NCI-H510A treated with DMSO at 0.1 percent for 48 hours (cell line): Measurements from ENCODE around the gene POTEF.
"Not testable (repeated sequence)": the region's sequence is repeated elsewhere in the genome, so short reads cannot be mapped to it uniquely, and the experiment has no call there.

Experiments
- DNase-seq: peaks from one replicate; lab custom pipeline; 2025; lab: John Stamatoyannopoulos, UW

POTEF gene

DNA sequence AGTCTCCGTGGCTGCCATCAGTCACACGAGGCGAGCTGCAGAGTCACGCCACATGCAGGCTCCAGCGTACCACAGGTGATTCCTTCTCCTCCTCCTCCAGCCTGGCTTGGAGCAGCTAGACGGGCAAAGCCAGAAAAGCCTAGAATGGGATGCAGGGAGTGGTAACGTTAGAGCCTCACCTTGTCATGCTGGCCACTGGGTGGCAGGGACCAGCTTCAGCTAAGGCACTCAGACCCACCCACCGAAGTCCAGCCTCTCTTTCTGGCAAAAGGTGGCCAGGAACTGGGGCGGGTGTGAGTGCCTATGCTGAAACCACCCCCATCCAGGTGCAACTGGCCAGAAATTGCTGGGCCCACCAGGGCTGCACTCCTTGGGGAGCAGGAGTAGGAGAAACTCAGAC lies 1.3 kb downstream of the POTEF start:
- not testable (repeated sequence) for DNase-seq

DNA sequence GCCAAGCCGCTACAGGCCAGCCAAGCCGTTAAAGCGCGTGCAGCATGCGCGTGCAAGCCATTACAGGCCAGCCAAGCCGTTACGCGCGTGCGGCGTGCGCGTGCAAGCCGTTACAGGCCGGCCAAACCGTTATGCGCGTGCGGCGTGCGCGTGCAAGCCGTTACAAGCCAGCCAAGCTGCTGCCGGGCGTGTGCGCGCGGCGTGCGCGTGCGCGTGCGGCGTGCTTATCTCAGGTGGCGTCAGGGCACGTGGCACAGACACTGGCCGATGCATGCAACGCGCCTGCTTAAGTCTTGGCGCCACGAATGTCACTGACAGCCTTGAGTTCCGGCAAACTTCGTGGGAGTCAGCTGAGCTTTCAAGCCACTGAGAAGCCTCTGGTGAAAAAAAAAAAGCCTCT lies 8.1 kb downstream of the POTEF start:
- DNase-seq = not testable (repeated sequence)

DNA sequence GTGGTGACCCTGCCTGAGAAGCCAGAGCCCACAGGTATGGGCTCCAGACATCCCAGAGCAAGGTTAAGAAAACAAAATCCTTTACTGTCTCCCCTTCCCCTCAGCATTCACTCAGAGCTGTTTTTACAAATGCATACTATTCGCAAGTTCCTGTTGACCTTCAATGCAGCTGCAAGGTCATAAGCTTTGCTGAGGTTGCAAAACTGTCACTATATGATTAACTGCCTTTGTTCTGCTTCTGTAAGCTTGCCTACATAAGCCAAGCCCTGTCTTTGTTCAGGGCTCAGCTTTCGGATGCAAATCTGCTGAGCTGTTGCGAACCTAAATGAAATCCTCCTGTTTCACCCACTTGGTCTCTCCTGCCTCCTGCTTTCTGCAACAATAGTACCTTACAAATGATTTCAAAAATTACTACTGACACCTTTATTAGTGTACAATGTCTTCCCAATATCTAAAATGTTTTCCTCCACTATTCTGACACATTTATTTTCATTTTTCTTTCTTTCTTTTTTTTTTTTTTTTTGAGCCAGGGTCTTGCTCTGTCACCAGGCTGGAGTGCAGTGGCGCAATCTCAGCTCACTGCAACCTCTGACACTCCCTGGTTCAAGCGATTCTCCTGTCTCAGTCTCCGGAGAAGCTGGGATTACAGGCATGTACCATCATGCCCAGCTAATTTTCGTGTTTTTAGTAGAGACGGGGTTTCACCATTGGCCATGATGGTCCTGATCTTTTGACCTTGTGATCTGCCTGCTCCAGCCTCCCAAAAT lies 26.2 kb downstream of the POTEF start:
- DNase-seq = not testable (repeated sequence)

DNA sequence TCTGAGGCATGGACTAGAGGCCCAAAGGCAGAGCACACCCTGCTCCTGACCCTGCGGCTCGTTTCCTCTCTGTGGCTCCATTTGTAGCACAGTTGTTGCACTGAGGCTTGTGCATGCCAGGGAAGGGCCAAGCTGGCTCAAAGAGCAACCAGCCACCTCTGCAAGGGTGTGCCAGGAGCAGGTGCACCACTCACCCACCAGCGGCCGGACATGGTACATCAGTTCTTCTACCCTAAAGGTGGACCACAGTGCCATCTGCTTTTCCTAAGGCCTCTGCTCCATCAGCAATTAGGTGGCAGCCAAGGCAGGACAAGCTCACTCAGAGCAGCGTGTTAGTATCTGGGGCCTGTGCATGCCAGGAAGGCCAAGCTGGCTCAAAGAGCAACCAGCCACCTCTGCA lies 66.4 kb downstream of the POTEF start:
- DNase-seq = not testable (repeated sequence)

DNA sequence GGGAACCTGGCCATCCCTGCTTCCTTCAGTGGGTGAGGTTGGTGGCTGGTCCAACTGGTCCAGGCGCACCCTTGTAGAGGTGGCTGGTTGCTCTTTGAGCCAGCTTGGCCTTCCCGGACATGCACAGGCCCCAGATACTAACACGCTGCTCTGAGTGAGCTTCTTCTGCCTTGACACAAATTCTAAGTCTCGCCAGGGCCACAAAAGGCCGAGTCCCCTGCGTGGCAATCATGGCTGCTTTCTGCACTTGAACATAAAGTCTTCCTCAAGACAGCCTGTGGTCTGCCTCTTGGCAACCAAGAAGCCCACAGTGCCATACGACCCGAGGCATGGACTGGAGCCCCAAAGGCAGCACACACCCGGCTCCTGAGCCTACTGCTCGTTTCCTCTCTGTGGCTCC lies 69.0 kb downstream of the POTEF start:
- not testable (repeated sequence) for DNase-seq

DNA sequence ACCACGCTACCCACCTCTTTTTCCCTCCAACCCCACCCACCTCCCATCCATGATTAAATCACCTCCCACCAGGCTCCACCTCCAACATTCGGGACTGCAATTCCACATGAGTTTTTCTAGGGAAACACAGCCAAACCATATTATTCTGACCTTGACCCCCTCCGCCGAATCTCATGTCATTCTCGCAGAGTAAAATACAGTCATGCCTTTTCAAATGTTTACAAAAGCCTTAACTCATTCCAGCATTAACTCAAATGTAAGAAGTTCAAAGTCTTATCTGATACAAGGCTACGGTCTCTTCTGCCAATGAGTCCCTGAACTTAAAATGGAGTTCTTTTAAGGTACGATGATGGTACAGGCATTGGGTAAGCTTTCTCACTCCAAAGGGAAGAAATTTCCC lies 72.7 kb downstream of the POTEF start:
- not testable (repeated sequence) for DNase-seq

DNA sequence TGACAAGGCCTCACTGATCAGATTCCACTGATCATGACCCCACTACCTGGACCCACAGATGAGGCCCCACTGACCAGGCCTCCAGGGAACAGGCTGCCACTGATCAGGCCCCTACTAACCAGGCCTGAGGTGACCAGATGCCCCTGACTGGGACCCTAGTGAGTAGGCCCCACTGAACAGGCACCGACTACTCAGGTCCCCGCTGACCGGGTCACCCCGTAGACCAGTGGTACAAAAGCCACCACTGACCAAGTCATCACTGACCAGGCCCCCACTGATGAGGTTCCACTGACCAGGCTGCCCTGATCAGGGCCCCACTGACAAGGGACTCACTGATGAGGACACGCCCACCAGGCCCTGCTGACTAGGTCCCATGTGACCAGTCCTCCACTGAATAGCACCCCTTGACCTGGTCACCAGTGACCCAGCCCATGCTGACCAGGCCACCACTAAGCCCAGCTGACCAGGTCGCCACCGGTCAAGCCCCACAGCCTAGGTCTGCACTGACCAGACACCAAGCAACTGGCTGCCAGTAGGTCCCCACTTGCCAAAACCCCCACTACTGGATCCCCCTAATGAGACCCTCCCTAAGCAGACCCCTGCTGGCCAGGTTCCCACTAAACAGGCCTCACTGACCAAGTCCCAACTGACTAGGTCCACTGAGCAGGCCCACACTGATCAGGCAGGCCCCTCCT lies 75.7 kb downstream of the POTEF start:
- not testable (repeated sequence) for DNase-seq

DNA sequence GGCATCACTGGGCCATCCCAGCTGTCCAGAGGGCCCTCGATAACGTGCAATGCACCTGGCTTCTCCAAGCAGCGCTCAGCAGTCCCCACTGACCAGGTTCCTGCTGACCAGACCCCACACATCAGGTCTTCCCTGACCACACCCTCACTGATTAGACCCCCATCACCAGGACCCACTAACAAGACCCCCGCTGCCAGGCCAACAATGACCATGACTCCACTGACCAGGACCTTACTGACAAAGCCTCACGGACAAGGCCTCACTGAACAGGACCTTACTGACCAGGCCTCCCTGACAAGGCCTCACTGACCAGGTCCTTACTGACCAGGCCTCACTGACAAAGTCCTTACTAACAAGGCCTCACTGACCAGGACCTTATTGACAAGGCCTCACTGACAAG lies 76.6 kb downstream of the POTEF start:
- DNase-seq = not testable (repeated sequence)

DNA sequence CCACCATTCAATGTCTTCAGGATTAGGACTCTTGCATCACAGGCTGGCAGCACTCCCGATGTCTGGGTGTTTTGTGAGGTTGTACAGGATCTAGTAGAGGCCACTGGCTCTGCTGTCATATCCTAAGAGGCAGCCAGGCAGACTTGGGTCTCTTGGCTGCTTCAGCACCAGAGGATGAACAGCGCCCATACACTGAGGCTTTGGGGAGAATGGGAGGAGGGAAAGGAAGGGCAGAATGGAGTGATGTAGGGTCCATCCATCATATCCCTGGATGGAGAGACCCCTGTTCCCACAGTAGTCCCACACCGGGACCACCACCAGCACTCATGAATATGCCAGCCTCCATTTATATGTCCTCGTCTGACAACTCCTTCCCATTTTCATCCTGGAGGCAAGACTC lies 80.6 kb downstream of the POTEF start:
- DNase-seq = not testable (repeated sequence)

DNA sequence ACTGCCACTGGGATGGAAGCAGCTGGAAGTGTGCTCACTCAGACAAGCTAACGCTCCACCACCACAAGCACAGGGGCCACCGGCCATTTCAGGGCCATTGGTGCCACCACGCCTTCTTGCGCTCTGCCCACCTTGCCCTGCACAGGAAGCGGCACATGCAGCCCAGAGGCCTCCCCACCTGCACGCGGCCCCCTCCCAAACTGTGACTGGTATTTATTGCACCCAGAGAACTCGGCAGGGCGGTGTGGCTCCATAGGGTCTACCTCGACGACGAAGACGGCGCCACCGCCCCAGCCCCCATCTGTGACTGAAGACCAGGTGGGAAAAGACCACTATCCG lies 90.8 kb downstream of the POTEF start:
- not testable (repeated sequence) for DNase-seq

DNA sequence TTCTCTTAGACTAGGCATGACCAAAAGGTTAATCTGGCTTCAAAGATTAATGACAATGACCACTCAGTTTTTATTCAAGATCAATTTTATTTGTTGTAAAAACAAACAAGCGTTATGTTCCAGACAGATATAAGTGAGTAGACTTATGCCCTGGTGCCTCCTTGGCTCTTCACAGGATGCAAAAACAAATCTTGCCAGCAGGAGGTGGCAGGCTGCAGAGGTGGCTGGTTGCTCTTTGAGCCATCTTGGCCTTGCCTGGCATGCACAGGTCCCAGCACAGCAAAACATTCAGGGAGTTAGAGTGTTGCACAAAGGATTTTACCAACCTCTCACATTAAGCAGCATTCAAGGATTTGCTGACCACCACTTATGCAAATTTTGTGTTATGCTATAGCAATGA lies 103.1 kb downstream of the POTEF start:
- DNase-seq = not testable (repeated sequence)
